HG02938 (cell line): ENCODE data around the gene CENPVL1.
"Not testable (repeated sequence)": the region's sequence is repeated elsewhere in the genome, so short reads cannot be mapped to it uniquely, and the experiment has no call there.

Experiments
- ATAC-seq: cut with Tn5 transposase; IDR thresholded peaks from one replicate; pipeline ENCODE4 v1.9.1; 2021; ENCODE audit warnings: mild to moderate bottlenecking, moderate library complexity; ENCODE audit not compliant: unreplicated experiment

CENPVL1 gene

DNA sequence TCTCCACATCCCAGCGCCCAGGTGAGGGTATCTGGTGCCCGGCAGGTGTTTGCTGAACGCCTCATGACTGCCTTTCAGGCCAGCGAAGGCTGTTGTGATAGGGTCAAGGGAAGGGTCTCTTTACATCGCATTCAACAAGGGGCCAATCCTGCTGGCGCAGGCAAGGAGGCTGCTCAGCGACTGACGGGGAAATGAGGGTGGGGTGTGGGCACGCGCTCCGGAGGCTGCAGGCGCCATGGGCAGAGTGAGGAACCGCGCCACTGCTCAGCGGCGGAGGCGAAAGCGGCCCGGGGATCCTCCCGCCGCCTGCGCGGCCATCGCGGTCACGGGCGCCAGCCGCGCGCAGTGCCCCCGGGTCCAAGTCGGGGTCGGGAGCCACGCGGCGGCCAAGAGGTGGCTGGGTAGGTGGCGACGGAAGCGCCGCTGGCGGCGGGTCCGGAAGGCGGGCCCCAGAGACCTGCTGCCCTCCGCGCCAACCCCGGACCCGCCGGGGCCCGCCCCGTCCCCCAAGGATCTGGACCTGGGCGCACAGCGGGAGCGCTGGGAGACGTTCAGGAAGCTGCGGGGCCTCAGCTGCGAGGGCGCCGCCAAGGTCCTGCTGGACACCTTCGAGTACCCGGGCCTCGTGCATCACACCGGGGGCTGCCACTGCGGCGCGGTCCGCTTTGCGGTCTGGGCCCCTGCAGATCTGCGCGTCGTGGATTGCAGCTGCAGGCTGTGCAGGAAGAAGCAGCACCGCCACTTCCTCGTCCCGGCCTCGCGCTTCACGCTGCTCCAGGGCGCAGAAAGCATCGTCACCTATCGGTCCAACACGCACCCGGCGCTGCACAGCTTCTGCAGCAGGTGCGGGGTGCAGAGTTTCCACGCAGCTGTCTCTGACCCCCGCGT is at the start of gene CENPVL1:
TSS of gene CENPVL1 (plus strand) at position 236 of the 888 bp plus-strand sequence. CDS start at position 236, 0 bp downstream.
- ATAC-seq: not testable (repeated sequence)

GRCh38 chrX:51665981-51666380 is 44.3 kb upstream of the CENPVL1 start:
- ATAC-seq: no peak

GRCh38 chrX:51679689-51680433 is 30.5 kb upstream of the CENPVL1 start:
- not testable (repeated sequence) for ATAC-seq

GRCh38 chrX:51681808-51682719 is 28.2 kb upstream of the CENPVL1 start:
- not testable (repeated sequence) for ATAC-seq

- not testable (repeated sequence) for ATAC-seq
Measured at GRCh38 chrX:51682720-51683062, 27.6 kb upstream of the CENPVL1 start, which contains the start of gene CENPVL2. CENPVL2 (minus strand) TSS chrX:51682831; CDS start chrX:51682831, 0 bp downstream.

DNA sequence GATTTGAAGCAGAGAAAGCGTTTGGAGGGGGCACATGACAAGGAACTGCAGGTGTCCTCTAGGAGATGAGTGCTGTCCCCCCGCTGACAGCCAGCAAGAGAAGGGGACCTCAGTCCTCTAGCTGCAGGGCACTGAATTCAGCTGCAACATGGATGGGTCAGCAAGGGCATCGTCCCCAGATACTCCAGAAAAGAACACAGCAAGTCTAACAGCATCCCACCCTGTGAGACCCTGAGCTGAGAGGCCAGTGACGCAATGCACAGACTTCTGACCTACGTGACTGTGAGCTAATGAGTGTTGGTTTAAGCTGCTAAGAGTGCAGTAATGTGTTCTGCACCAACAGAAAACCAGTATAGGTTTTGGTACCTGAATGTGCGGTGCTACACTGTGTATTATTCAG is 16.1 kb upstream of the CENPVL1 start:
- ATAC-seq: no peak

- ATAC-seq: no peak
Measured at GRCh38 chrX:51697397-51697796, 12.9 kb upstream of the CENPVL1 start.

DNA sequence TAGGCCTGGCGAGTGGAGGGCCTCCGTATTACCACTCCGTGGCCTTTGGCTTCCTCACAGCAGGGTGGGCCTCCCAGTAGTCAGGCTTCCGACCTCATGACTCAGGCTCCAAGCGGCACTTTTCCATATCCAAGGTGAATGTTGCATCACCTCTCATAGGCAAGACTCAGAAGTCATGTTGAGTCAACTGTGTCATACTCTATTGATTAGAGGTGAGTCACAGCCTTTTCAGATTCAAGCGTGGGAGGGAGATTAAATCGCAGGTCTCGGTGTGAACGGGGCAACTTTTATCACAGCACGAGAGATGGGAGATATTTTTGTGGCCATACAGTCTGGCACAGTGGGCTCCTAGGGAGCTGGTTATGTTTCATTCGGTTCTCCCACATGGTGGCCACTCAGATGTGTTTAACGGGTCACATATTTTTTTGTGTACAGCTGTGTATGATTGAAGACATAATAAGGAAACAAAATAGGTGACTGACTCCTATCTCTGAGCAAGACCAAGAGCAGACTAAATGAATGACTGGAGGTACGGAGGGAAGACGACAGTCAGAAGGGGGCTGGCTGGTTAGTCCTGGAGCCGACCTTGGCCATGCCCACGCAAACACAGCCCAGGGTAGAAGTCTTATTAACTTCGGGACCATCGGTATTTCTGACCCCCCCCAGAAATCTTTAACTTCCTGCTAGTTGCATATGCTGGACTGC is 2.8 kb downstream of the CENPVL1 start:
- ATAC-seq: not testable (repeated sequence)

DNA sequence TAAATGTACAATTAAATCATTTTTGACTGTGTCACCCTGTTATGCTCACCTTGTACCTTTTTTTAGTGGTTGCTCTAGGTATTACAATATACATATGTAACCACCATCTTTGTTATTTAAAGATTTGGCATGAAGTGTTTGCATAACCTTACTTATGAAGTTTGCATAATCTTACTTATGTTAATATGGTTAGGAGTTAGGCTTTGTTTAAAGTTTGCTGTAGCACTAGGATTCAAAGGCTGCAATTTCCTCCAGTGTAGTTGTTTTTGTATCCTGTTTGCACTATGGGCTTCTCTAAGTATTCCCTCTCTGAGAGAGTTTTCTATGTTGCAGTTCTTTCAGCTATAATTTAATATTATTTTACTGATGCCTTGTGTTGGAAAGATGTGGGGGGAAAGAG is 17.9 kb downstream of the CENPVL1 start:
- ATAC-seq: no peak

DNA sequence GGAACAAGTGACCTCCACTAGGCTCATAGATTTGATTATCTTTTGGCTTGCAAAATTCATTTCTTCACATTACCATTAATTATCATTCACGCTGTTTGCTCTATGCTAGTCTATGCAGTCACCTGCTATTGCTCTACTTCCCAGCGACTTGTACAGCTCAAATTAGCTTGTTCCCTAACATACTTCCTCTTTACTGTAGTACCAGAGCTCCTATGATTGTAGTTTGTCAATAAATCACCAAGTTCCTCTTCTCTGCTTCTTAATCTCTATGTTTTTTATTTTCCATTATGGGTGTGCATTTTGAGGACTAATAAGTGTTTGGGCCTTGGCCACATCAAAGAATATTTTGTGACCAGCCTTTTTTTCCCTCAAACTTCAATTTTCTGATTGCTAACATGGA is 26.8 kb downstream of the CENPVL1 start:
- ATAC-seq: no peak

- no peak for ATAC-seq
Measured at GRCh38 chrX:51742586-51742985, 32.3 kb downstream of the CENPVL1 start.

DNA sequence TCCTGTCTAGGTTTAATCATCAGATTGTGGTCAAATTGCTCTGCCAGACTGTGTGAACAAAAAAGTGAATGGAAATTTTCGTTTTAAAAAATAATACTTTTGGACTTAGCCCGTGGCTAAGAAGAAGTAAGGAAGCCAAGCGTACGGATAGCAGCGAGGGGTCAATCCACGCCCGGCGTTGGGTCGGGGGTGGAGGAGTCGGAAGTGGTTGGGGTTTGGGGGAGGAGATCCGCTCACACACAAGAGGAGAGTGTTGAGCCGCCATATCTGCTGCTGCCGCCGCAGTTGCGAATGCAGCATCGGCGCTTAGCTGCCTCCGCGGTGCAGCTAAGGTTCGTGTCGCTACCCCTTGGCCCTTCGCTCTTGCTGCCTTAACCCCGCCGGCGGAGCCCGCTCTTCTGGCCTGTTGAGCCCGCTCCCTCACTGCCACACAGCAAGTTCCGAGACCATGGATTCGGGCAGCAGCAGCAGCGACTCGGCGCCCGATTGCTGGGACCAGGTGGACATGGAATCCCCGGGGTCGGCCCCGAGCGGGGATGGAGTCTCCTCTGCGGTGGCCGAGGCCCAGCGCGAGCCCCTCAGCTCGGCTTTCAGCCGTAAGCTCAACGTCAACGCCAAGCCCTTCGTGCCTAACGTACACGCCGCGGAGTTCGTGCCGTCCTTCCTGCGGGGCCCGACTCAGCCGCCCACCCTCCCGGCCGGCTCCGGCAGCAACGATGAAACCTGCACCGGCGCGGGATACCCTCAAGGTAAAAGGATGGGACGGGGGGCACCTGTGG is 33.1 kb downstream of the CENPVL1 start, which contains the start of gene GSPT2:
TSS of gene GSPT2 (plus strand) at position 264 of the 779 bp plus-strand sequence. CDS start at position 449, 185 bp downstream.
- peak; percentile 89 for ATAC-seq

DNA sequence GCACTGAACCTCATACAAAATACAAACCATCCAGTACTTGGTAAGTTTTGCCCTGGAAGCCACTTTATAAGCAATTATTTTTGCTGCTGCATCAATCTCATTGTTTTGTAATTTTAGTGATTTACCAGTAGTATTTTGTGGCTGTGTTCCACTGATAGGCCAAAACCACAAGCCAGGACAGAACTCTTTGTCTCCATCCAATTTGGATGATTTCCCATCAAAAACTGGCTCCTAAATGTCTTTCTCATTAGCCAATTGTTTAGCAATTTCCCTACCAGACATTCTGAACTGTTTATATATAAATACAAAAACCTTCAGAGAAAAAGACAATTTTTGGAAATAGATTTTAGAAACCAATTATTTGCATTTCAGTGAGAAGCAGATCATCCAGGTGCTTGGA is 37.4 kb downstream of the CENPVL1 start:
- ATAC-seq: no peak

GRCh38 chrX:51759055-51759839 is 48.9 kb downstream of the CENPVL1 start:
- no peak for ATAC-seq

GRCh38 chrX:51760657-51761056 is 50.3 kb downstream of the CENPVL1 start:
- no peak for ATAC-seq
